ENCODE measurements around the gene PNPLA7.

GRCh38 chr9:137456061-137456863 is 93.9 kb downstream of the PNPLA7 start:
- TF ChIP-seq, protein P1, sequence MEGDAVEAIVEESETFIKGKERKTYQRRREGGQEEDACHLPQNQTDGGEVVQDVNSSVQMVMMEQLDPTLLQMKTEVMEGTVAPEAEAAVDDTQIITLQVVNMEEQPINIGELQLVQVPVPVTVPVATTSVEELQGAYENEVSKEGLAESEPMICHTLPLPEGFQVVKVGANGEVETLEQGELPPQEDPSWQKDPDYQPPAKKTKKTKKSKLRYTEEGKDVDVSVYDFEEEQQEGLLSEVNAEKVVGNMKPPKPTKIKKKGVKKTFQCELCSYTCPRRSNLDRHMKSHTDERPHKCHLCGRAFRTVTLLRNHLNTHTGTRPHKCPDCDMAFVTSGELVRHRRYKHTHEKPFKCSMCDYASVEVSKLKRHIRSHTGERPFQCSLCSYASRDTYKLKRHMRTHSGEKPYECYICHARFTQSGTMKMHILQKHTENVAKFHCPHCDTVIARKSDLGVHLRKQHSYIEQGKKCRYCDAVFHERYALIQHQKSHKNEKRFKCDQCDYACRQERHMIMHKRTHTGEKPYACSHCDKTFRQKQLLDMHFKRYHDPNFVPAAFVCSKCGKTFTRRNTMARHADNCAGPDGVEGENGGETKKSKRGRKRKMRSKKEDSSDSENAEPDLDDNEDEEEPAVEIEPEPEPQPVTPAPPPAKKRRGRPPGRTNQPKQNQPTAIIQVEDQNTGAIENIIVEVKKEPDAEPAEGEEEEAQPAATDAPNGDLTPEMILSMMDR (conservative IDR thresholded peaks at IDR 0.05; ENCODE audit: low read length) = no peak
- TF ChIP-seq EZH2phosphoT487 (IDR thresholded peaks at IDR 0.05; ENCODE audit: borderline replicate concordance, low read depth, low read length) = no peak
